A549 treated with DMSO at 1 μM for 4 hours (cell line): ENCODE data around the gene TMEM220. TPM values are rescaled to one million over a fixed set of nuclear protein-coding genes. Genes with fewer than 3 reads are reported as not detected.

Experiments
- total RNA-seq: library from RNA; stranded (reverse); fragments of 200-300 nt; extraction: Qiagen RNA extraction; gene quantifications from 5 replicates; pipeline ENCODE4 v1.2.3, GENCODE V29; 2022; ENCODE audit warnings: low read depth

Gene TMEM220
- 1.6 to 3.6 TPM (median 3.0 TPM) in 5 replicates for total RNA-seq

GRCh38 chr17:10729334-10730193, at the start of gene TMEM220:
TMEM220 (minus strand) TSS chr17:10730023; CDS start chr17:10729851, 172 bp downstream.

DNA sequence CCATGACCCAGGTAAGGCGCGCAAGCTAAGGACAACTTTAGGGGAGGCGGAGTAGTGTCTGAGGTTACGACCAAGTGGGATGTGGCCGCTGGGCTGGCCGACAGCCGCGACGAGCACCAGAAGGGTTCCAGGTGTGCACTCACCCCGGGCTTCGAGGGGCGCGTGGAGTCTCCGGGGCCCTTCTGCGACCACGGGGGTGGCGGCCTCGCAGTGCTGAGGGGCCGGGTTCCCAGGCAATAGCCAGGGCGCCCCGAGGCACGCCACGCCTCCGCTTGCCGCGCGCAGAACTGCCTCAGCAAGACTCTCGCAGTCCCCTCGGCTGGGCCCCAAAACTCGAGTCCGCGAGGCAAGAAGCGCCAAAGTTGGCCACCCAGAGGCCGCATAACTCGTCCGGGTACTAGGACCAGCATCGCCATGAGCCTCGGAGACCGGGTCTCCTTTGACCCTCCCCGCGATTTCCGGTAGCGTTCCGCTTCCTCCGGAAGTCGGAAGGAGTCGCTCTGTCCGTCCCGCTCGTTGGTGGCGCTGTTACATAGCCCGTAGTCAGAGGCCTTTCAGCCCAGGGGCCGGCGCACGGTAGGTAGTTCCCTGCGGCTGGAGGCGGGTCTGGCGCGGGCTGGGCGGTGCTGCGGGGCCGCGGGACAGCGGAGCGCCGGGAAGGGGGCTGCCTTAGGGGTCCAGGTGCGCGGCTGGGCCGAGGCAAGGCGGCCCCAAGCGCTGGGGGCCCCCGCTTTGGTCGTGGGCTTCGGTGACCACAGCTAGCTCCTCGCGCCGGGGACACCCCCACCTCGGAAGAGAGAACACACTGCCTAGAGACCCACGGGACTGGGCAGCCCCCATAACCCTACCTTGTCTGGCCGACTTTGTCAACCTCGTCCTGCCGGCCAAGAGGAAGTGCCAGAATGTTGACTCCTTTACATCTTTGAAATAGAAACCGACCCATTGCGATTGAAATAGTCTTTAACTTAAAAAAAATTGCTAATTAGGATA, 32.4 kb downstream of the TMEM220 start, which contains the start of the genes ADPRM and SCO1:
Gene ADPRM, plus strand, starts transcription at position 503 of the 990 bp plus-strand sequence. CDS start 7,333 bp downstream, outside the sequence.
Gene SCO1, minus strand, starts transcription at position 442 of the 990 bp plus-strand sequence. Its CDS starts 26 bp downstream, at position 416.

Other genes starting within 250 kb of the TMEM220 start
- not detected in 5 replicates for gene MYH1, start 211.5 kb downstream of the TMEM220 start, total RNA-seq
- gene MYH2, start 180.4 kb downstream of the TMEM220 start, total RNA-seq = not detected in 5 replicates
- gene MYH3, start 72.7 kb downstream of the TMEM220 start, total RNA-seq = 0.67 to 1.3 TPM (median 1.0 TPM) in 5 replicates
- gene SCO1, start 32.5 kb downstream of the TMEM220 start, total RNA-seq = 47.9 to 65.1 TPM (median 62.8 TPM) in 5 replicates
- gene ADPRM, start 32.4 kb downstream of the TMEM220 start, total RNA-seq = 7.0 to 10.3 TPM (median 8.5 TPM) in 5 replicates
- gene TMEM238L, start 74.1 kb upstream of the TMEM220 start, total RNA-seq = not detected in 5 replicates
- gene PIRT, start 108.1 kb upstream of the TMEM220 start, total RNA-seq = not detected in 5 replicates